GM19099 (cell line): ENCODE data around the gene ACOT6.

ENCODE experiments used
- POLR2A ChIP-seq: IDR thresholded peaks from 3 replicates; pipeline ENCODE4 v1.6.1; 2011; ENCODE audit warnings: low read depth; ENCODE audit not compliant: insufficient read length; ENCODE audit errors: extremely low read depth

Gene ACOT6

GRCh38 chr14:73612339-73613045 lies at the start of gene ACOT6:
ACOT6 (plus strand) TSS chr14:73612517; CDS start chr14:73612572, 55 bp downstream.
- TF ChIP-seq POLR2A, result peak; percentile 44

DNA sequence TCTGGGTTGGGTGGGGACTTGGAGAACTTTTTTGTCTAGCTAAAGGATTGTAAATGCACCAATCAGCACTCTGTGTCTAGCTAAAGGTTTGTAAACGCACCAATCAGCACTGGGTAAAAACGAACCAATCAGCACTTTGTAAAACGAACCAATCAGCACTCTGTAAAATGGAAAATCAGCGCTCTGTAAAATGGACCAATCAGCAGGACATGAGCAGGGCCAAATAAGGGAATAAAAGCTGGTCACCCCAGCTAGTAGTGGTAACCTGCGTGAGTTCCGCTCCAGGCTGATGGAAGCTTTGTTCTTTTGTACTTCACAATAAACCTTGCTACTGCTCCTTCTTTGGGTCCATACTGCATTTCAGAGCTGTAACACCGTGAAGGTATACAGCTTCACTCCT lies 45.0 kb upstream of the ACOT6 start:
- no peak for TF ChIP-seq POLR2A

DNA sequence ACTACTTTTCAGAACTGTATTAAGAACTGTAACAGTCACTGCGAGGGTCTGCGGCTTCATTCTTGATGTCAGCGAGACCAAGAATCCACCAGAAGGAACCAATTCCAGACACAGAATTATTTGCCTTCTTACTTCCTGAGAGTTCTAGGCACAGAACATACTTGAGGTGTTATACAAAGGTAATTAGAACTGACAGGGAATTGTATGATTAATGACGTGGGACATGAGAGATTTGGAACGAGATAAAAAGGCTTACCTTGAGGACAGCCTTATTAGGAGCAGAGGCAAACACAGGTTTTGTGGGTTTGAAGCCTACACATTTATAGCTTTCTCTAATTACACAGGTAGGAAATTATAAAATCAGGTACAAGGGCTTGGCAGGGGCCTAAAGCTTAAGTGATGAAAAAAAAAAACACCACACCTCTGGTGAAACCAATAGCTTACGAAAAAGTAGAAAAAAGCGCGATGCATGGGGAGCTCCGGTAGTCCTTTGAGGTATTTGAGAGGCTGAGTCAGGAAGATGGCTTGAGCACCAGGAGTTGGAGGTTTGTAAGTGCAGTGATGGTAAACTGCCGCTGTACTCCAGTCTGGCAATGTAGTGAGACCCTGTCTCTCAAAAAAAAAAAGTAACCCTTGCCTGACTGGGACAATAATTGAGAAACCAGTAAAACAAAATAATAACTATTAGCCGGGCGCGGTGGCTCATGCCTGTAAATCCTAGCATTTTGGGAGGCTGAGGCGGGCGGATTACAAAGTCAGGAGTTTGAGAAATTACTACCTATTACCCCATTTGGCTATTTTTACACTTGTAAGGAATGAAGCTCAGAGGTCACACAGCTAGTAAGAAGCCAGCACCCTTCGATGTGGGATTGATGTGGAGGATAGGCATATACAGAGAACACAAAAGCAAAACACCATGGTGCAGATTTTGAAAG lies 44.1 kb upstream of the ACOT6 start:
- no peak for TF ChIP-seq POLR2A

- peak; percentile 62 for TF ChIP-seq POLR2A
Observed at GRCh38 chr14:73569185-73569958, 42.9 kb upstream of the ACOT6 start, which contains the start of gene ACOT2. ACOT2 (plus strand) TSS chr14:73569213; CDS start chr14:73569241, 28 bp downstream.

GRCh38 chr14:73576391-73576790 lies 35.9 kb upstream of the ACOT6 start:
- TF ChIP-seq POLR2A, result no peak

DNA sequence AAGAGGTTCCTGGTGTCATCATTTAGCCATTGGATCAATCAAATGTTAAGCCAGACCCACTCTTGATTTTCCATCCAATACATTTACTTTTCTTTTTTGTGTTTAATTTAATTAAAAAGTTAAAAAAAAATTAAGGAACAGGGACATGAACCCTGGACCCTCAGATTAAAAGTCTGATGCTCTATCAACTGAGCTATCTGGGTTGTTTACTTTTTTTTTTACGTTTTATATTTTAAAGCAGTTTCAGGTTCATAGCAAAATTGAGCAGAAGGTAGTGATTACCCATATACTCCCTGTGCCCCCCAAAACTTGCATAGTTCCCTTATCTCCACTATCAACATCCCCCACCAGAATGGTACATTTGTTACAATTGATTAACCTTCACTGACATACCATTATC lies 23.6 kb upstream of the ACOT6 start:
- no peak for TF ChIP-seq POLR2A

- no peak for TF ChIP-seq POLR2A
Observed at GRCh38 chr14:73589116-73589515, 23.2 kb upstream of the ACOT6 start.

- peak; percentile 80 for TF ChIP-seq POLR2A
Observed at GRCh38 chr14:73591690-73592449, 20.4 kb upstream of the ACOT6 start, which contains the start of gene ACOT4. ACOT4 (plus strand) TSS chr14:73591873; CDS start chr14:73591960, 87 bp downstream.

GRCh38 chr14:73594491-73594890 lies 17.8 kb upstream of the ACOT6 start:
- TF ChIP-seq POLR2A, result no peak

DNA sequence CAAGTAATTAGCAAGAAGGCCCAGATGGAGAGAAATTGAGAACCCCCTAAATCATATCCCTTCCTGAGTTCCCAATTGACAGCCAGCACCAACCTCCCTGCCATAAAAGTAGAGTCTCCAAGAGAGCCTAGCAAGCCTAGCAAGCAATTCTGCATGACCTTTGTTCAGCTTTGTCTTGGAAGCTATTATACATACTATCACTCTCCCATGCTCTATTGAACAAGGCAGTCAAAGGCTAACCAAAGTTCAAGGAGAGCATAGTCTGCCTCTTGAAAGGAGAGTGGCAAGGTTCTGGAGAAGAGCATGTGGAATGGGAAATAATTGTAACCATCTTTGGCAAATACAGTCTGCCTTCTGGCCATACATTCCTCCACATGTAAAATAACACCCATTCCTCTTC lies 12.8 kb upstream of the ACOT6 start:
- TF ChIP-seq POLR2A, result no peak

DNA sequence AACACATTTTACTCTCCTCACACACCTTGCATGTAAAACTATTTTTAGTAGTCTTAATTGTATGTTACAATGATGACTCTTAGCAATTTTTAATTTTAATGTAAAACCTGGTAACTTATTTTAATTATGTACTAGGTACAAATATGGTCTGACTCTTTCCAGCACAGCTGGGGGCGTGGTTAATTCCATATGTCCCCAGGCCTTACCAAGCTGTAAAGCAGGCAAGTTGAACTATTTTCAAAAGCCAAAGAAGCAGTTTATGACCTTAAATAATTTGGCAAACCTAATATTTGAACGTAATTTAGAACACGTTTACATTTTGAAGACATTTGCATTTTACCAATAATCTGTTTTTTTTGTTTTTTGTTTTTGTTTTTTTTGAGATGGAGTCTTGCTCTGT lies 9.3 kb upstream of the ACOT6 start:
- TF ChIP-seq POLR2A, result no peak

DNA sequence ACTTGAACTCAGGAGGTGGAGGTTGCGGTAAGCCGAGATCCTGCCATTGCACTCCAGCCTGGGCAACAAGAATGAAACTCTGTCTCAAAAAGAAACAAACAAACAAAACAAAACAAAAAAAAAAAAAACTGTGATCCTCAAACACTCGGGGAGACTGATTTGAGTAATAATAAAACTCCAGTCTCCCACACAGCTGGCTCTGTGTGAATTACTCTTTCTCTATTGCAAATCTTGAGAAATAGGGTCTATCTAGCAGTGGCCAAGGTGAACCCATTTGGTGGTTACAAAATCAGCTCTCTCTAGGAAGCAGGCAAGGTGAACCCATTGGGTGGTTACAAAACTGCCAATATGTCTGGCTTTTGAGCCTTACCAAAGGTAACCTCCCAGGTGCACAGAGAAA lies 6.0 kb upstream of the ACOT6 start:
- no peak for TF ChIP-seq POLR2A

- no peak for TF ChIP-seq POLR2A
Observed at GRCh38 chr14:73607241-73607640, 5.1 kb upstream of the ACOT6 start.

DNA sequence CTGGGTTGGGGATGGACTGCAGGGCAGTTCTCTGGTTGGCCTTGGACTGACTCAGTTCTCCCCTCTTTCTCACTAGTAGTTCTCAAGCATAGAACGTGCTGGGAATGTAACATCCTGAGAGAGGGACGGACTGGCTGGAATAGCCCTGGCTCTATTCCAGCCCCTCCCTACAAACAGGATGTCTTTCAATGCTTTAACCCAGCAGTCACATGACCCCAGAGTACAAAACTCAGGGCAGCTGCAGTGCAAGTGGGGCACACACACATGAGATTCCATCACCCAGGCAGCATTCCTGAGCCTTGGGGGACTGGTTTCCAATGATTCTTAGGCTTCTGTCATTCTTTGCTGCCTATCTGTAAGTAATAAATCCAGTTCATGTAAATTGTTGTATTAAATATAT lies 1.6 kb upstream of the ACOT6 start:
- no peak for TF ChIP-seq POLR2A
